PC-9 (cell line): Measurements from ENCODE around the gene ANKS1B. TPM values are rescaled to one million over a fixed set of nuclear protein-coding genes. Genes with fewer than 3 reads are reported as not detected.

Experiments used
- BruUV-seq: library from RNA; stranded (reverse); fragments of 400-500 nt; replicated peaks from 2 replicates; lab custom pipeline; 2021; lab: Mats Ljungman, UMichigan
- CTCF ChIA-PET: fragments of 300-600 bp; sonication (Branson Sonifier 250); formaldehyde crosslinking; loops from one replicate; lab custom pipeline; 2022; ENCODE audit warnings: antibody characterized with exemption; lab: Charles Lee
- POLR2A ChIA-PET: fragments of 300-600 bp; sonication (Branson Sonifier 250); formaldehyde crosslinking; loops from one replicate; lab custom pipeline; 2022; ENCODE audit warnings: antibody characterized with exemption; ENCODE audit not compliant: unreplicated experiment; lab: Charles Lee
- DNase-seq, 2 experiments: peaks; one replicate each; pipeline versions ENCODE4 v3.0.0 to v3.0.0-alpha.2; 2015 to 2022; ENCODE audit warnings: mixed read lengths in 1 of 2
- H2AFZ ChIP-seq: fragments of 200-600 bp; sonication (generic); 2 replicates; pipeline ENCODE4 v1.8.1; 2017; ENCODE audit warnings: antibody characterized with exemption
- H3F3A ChIP-seq: fragments of 200-600 bp; sonication (generic); 2 replicates; pipeline ENCODE4 v1.8.1; 2017; ENCODE audit warnings: antibody characterized with exemption, mild to moderate bottlenecking, low read depth; ENCODE audit not compliant: insufficient read depth
- H3K27ac ChIP-seq: fragments of 200-600 bp; sonication (generic); 2 replicates; pipeline ENCODE4 v1.6.1; 2016; ENCODE audit warnings: mixed run types
- H3K27me3 ChIP-seq: fragments of 200-600 bp; sonication (generic); 2 replicates; pipeline ENCODE4 v1.6.1; 2016; ENCODE audit warnings: low read depth, mixed run types; ENCODE audit not compliant: insufficient read depth
- H3K36me3 ChIP-seq: fragments of 200-600 bp; sonication (generic); 2 replicates; pipeline ENCODE4 v1.6.1; 2016; ENCODE audit warnings: low read depth, mixed run types
- H3K4me1 ChIP-seq: fragments of 200-600 bp; sonication (generic); replicated peaks from 2 replicates; pipeline ENCODE4 v1.6.1; 2016; ENCODE audit warnings: mixed run types; ENCODE audit not compliant: insufficient read depth
- H3K4me2 ChIP-seq: fragments of 200-600 bp; sonication (generic); 2 replicates; pipeline ENCODE4 v1.6.1; 2017; ENCODE audit warnings: mixed run types
- H3K4me3 ChIP-seq: fragments of 200-600 bp; sonication (generic); 2 replicates; pipeline ENCODE4 v1.6.1; 2016; ENCODE audit warnings: mixed run types
- H3K79me2 ChIP-seq: fragments of 200-600 bp; sonication (generic); 2 replicates; pipeline ENCODE4 v1.6.1; 2017; ENCODE audit warnings: low read depth, mixed run types
- H3K9me2 ChIP-seq: fragments of 200-600 bp; sonication (generic); 2 replicates; pipeline ENCODE4 v1.8.1; 2017; ENCODE audit warnings: mild to moderate bottlenecking; ENCODE audit not compliant: insufficient read depth
- H3K9me3 ChIP-seq: fragments of 200-600 bp; sonication (generic); 2 replicates; pipeline ENCODE4 v1.8.1; 2016; ENCODE audit warnings: low read depth; ENCODE audit not compliant: insufficient read depth
- H4K20me1 ChIP-seq: fragments of 200-600 bp; sonication (generic); 2 replicates; pipeline ENCODE4 v1.8.1; 2017; ENCODE audit not compliant: insufficient read depth
- CTCF ChIP-seq: fragments of 200-600 bp; sonication (generic); conservative IDR thresholded peaks from 2 replicates; pipeline ENCODE4 v1.6.1; 2017; ENCODE audit warnings: mixed run types, antibody characterized with exemption, mild to moderate bottlenecking, moderate library complexity
- EZH2 ChIP-seq: fragments of 200-600 bp; sonication (generic); IDR thresholded peaks from 2 replicates; pipeline ENCODE4 v1.8.0; 2017; ENCODE audit warnings: antibody characterized with exemption, low read depth
- intact Hi-C: fragments of 100-400 bp; cut with micrococcal nuclease; formaldehyde crosslinking; loops from one replicate; pipeline ENCODE4 v1.10.0; 2022; ENCODE audit not compliant: unreplicated experiment
- total RNA-seq: library from RNA; stranded (reverse); gene quantifications from 2 replicates; pipeline ENCODE4 v1.2.3, GENCODE V29; 2021

Gene ANKS1B
- total RNA-seq, 1 experiment from 2014 or later, result not detected

DNA sequence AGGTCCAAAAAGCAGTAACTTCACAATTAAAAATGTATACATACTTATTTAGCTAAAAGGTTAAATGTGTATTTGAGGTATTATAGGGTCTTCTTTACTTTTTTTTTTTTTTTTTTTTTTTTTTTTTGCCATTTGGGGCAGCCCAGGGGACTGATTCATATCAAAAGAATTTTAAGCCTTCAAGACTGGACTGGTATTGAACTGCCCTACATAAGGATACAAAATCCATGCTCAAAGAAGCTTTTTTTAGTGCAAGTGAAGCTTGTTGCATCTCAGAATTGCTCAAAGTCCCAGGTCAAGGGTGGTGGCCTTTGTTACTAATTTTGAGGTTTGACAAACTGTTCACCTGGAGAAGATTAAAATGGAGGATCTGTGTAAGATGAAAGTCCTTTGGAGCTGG, 1215.7 kb downstream of the ANKS1B start:
- Histone ChIP-seq H3K27me3 (peaks cover 54% of the 10 kb centered on the region), H4K20me1 (no peaks in the 10 kb centered on the region), H3K4me2 (no peak overlapping the region), H3K79me2 (no peaks in the 10 kb centered on the region), H3K4me3 (no peak overlapping the region), H3K9me3 (no peaks in the 10 kb centered on the region; the same call in 1 of the 2 replicates), H3K9me2 (no peaks in the 10 kb centered on the region), H3K27ac (no peak overlapping the region), H3K36me3 (no peaks in the 10 kb centered on the region), H3F3A (no peaks in the 10 kb centered on the region), H3K4me1 (no peaks in the 10 kb centered on the region), H2AFZ (no peak overlapping the region)
- no peak for DNase-seq
- ChIA-PET CTCF (interaction anchor here (0.6 kb wide), 1 partner anchor 25 kb away, joined by 8 read pairs; no protein-coding TSS in a partner anchor), POLR2A (no interaction called here)
- BruUV-seq, result no TSS peak
- TF ChIP-seq EZH2 (no peak), CTCF (no peak)
- intact Hi-C loops, result no loop called here

GRCh38 chr12:98767248-98767647, 1217.5 kb downstream of the ANKS1B start:
- H3K9me3 ChIP-seq, result no peaks in the 10 kb centered on the region; the same call in 1 of the 2 replicates
- H3K4me1 ChIP-seq, result no peaks in the 10 kb centered on the region
- POLR2A ChIA-PET, result no interaction called here
- H2AFZ ChIP-seq, result no peak overlapping the region
- H3K79me2 ChIP-seq, result no peaks in the 10 kb centered on the region
- no peak for DNase-seq
- no peaks in the 10 kb centered on the region for H4K20me1 ChIP-seq
- H3K4me2 ChIP-seq, result no peak overlapping the region
- H3K36me3 ChIP-seq, result no peaks in the 10 kb centered on the region
- intact Hi-C loops, result no loop called here
- peaks cover 60% of the 10 kb centered on the region for H3K27me3 ChIP-seq
- CTCF ChIA-PET, result no interaction called here
- H3K9me2 ChIP-seq, result no peaks in the 10 kb centered on the region
- TF ChIP-seq EZH2 (no peak), CTCF (no peak)
- no peak overlapping the region for H3K4me3 ChIP-seq
- BruUV-seq, result no TSS peak
- H3K27ac ChIP-seq, result no peak overlapping the region
- no peaks in the 10 kb centered on the region for H3F3A ChIP-seq

DNA sequence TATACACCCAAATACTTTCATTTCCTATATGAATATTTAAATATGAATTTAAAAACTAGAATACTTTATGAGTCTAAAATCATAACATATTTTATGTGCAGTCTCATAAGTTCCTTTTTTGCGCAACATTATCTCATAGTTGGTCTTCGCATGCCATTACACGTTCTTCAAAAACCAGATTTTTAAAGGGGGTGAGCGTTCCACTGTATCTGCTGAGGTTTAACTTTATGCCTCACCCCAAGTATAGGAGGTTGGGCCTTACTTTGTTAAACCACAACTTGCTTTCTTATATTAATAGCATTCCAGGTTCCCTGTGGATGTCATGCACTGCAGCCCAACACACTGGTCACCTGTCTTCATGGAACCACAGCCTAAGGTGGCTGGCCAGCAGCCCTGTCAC, 1221.1 kb downstream of the ANKS1B start:
- Histone ChIP-seq H3K4me3 (no peak overlapping the region), H3K4me2 (no peak overlapping the region), H3K36me3 (no peaks in the 10 kb centered on the region), H3F3A (no peaks in the 10 kb centered on the region), H3K79me2 (no peaks in the 10 kb centered on the region), H3K27ac (no peak overlapping the region), H3K9me2 (no peaks in the 10 kb centered on the region), H3K27me3 (peaks cover 78% of the 10 kb centered on the region), H2AFZ (no peak overlapping the region), H4K20me1 (no peaks in the 10 kb centered on the region), H3K9me3 (no peaks in the 10 kb centered on the region), H3K4me1 (no peaks in the 10 kb centered on the region)
- intact Hi-C loops, result no loop called here
- ChIA-PET POLR2A (no interaction called here), CTCF (no interaction called here)
- no peak for DNase-seq
- TF ChIP-seq CTCF (no peak), EZH2 (no peak)
- BruUV-seq, result no TSS peak
